Cardiac muscle cell (in vitro differentiated cells and primary cell): ENCODE measurements around the gene ICE2. TPM values are rescaled to one million over a fixed set of nuclear protein-coding genes. Genes with fewer than 3 reads are reported as not detected.
"Not testable (repeated sequence)": the region's sequence is repeated elsewhere in the genome, so short reads cannot be mapped to it uniquely, and the experiment has no call there.

Source experiments
- DNase-seq, 2 donors: peaks; one replicate each; pipeline versions ENCODE4 v3.0.0 to v3.0.0-alpha.2; 2010 to 2017; ENCODE audit warnings: low read depth in 1 of 2, low spot score in 1 of 2
- H3K27ac ChIP-seq: fragments of 200-600 bp; sonication (generic); 2 replicates; pipeline ENCODE4 v1.5.1; 2016
- H3K27me3 ChIP-seq: fragments of 200-600 bp; sonication (generic); 2 replicates; pipeline ENCODE4 v1.6.0; 2016; ENCODE audit warnings: control low read depth
- H3K36me3 ChIP-seq: fragments of 200-600 bp; sonication (generic); 2 replicates; pipeline ENCODE4 v1.5.1; 2016; ENCODE audit warnings: control low read depth
- H3K4me1 ChIP-seq: fragments of 200-600 bp; sonication (generic); 2 replicates; pipeline ENCODE4 v1.8.1; 2017; ENCODE audit warnings: low read depth, mild to moderate bottlenecking, mixed run types
- H3K4me3 ChIP-seq: fragments of 200-600 bp; sonication (generic); 2 replicates; pipeline ENCODE4 v1.5.1; 2016; ENCODE audit warnings: mild to moderate bottlenecking
- H3K9me3 ChIP-seq: fragments of 200-600 bp; sonication (generic); 2 replicates; pipeline ENCODE4 v1.5.1; 2017; ENCODE audit warnings: low read depth, mild to moderate bottlenecking, control low read depth
- polyA plus RNA-seq: library from polyadenylated mRNA; unstranded; fragments of >200 nt; fragmentation: Nextera tagmentation; extraction: Ambion mirVana; gene quantifications from 2 replicates; pipeline ENCODE4 v1.2.1, GENCODE V29; 2016
- total RNA-seq: library from RNA; depleted of rRNA; stranded (reverse); fragments of >200 nt; gene quantifications from 2 replicates; pipeline ENCODE4 v1.2.3, GENCODE V29; 2016
- TF ChIP-seq, protein P1 (sequence below): IDR thresholded peaks from 2 replicates; pipeline ENCODE4 v1.5.1; 2012; ENCODE audit warnings: low read depth, mild to moderate bottlenecking, low read length

The ICE2 gene
- total and polyA plus RNA-seq, 2 experiments from 2014 or later: 26.4 to 41.5 TPM

DNA sequence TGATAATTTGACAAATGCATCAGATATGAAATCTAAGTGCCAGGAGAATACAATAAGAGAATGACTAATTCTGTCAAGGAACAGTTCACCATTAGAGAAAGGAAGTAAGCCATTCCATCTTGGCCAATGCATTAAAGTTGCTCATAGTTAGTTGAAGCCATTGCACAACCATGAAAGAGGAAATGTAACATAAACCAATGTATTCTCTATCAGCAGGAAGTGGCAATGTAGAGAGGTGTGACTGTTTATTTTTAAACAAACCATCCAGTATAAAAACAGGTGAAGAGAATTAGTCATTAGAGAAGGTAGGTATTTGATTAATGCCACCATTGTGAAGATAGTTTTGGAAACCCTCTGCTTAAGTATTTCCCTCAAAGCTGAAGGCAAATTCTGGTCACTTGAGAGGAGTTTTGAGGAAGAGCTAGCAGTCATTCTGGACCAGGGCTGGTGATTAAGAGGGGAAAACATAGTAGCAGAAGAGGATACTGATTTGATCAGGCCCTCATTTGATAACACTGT, 70.4 kb downstream of the ICE2 start:
- Histone ChIP-seq H3K36me3 (no peaks in the 10 kb centered on the region), H3K27me3 (no peaks in the 10 kb centered on the region), H3K27ac (no peak overlapping the region), H3K4me3 (no peak overlapping the region), H3K9me3 (no peaks in the 10 kb centered on the region), H3K4me1 (peaks cover 14% of the 10 kb centered on the region)
- peak in 1 of 2 donors; percentile 80 for DNase-seq
- TF ChIP-seq, protein P1, sequence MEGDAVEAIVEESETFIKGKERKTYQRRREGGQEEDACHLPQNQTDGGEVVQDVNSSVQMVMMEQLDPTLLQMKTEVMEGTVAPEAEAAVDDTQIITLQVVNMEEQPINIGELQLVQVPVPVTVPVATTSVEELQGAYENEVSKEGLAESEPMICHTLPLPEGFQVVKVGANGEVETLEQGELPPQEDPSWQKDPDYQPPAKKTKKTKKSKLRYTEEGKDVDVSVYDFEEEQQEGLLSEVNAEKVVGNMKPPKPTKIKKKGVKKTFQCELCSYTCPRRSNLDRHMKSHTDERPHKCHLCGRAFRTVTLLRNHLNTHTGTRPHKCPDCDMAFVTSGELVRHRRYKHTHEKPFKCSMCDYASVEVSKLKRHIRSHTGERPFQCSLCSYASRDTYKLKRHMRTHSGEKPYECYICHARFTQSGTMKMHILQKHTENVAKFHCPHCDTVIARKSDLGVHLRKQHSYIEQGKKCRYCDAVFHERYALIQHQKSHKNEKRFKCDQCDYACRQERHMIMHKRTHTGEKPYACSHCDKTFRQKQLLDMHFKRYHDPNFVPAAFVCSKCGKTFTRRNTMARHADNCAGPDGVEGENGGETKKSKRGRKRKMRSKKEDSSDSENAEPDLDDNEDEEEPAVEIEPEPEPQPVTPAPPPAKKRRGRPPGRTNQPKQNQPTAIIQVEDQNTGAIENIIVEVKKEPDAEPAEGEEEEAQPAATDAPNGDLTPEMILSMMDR: no peak

DNA sequence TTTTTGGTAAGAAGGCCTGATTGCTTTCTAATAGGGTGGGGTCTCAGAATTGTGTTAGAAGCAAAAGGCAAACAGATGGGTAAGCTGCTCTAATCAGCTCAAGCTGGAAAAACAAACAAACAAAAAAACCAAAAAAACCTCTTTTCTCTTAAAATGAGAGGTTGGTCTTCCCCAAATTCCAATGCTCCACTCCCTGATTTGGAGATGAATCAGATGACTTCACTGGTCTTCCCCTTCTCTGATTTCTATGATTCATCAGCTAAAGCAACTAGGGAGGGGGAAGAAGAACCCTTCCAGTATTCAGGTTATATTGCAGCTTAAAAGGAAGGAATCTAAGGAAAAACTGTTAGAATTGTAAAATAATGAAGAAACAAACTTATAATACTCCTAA, 71.5 kb downstream of the ICE2 start:
- Histone ChIP-seq H3K36me3 (no peaks in the 10 kb centered on the region), H3K9me3 (no peaks in the 10 kb centered on the region), H3K4me3 (no peak overlapping the region), H3K4me1 (peaks cover 14% of the 10 kb centered on the region), H3K27ac (no peak overlapping the region), H3K27me3 (no peaks in the 10 kb centered on the region)
- DNase-seq: peak in 1 of 2 donors; percentile 67
- TF ChIP-seq, protein P1: no peak

DNA sequence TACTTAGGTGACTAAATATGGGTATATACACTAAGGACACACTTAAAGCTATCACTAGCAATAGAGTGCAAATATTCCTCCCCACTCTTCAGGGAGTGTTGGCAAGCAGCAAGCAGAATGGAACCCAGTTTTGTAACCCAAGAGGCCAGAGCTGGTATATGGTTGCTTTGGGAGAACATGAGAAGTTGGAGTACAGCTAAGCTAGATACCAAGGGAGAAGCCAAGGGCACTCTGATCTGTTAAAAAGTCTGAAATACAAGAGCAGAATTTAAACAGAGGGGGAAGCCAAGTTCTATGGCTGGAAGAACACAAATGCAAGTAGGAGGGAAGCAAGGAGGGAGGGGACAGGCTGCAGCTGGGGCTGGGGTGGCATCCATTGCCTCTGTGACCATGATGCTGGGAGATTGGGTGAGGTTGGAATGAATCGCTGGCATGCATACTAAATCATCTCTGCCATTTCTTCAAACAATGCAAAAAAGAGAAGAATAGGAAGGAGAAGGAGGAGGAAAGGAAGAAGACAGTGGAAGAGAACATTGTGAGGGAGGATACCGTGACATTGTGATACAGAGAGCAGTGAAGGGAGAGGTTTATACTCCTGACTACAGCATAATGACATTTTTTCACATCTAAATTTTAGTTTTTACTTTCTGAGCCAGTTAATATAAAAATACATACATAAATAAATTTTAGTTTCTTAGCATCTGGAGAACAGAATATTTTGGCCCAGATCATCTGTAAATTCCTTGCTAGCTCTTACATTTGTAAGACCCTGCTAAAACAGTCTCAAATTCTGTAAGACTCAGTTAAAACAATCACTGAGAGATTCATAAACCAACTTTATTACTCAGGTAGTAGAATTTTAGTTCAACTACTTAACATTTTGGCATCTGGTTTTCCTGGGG, 72.2 kb downstream of the ICE2 start:
- peak overlapping the region; percentile 31 for H3K27ac ChIP-seq
- H3K9me3 ChIP-seq: no peaks in the 10 kb centered on the region
- no peaks in the 10 kb centered on the region for H3K27me3 ChIP-seq
- no peak for DNase-seq
- no peaks in the 10 kb centered on the region for H3K36me3 ChIP-seq
- peaks cover 14% of the 10 kb centered on the region for H3K4me1 ChIP-seq
- TF ChIP-seq, protein P1: no peak
- H3K4me3 ChIP-seq: no peak overlapping the region

DNA sequence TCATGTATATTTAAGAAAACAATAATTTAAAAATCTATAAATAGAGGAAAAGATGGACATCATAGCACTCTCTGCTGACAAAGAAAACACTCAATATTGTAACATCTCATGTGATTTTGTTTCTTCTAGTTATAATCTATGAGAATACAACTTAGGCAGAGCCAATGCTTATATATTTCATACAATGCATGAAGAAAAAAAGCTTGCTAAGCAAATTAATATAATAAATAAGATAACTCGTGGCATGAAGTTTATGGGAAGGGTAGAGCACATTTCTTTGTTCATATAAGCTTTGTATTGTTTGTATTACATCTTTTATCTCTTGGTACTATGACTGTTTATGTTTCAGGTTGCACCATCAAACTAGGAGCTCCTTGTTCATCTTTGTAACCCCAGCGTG, 73.5 kb downstream of the ICE2 start:
- TF ChIP-seq, protein P1: no peak
- Histone ChIP-seq H3K27me3 (no peaks in the 10 kb centered on the region), H3K9me3 (no peaks in the 10 kb centered on the region), H3K36me3 (no peaks in the 10 kb centered on the region), H3K4me1 (peaks cover 14% of the 10 kb centered on the region), H3K4me3 (no peak overlapping the region), H3K27ac (no peak overlapping the region)
- no peak for DNase-seq

DNA sequence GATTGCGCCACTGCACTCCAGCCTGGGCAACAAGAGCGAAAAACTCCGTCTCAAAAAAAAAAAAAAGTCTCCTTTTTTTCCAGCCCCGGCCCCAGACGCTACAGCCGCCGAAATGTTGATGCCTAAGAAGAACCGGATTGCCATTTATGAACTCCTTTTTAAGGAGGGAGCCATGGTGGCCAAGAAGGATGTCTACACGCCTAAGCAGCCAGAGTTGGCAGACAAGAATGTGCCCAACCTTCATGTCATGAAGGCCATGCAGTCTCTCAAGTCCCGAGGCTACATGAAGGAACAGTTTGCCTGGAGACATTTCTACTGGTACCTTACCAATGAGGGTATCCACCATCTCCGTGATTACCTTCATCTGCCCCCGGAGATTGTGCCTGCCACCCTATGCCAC, 74.6 kb downstream of the ICE2 start:
- not testable (repeated sequence) for H3K27me3 ChIP-seq, H3K36me3 ChIP-seq
- peaks cover 14% of the 10 kb centered on the region for H3K4me1 ChIP-seq

DNA sequence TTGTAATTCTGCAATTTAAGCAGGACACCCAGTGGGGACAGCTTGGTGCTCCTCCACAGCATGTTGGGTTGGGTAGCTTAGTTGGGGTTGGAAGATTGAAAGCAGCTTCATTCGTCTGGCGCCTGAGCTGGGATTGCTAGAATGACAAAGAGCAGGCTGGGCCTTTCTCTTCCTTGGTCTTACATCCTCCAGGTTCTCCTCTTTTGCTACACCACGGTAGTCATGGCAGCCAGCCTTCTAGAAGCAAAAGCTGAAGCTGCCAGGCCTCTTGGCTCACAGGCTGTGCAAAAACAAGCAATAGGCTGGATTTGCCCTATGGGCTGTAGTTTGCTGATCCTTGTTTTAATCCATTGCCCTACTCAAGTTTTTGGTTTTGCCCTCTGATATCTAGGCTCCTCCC, 78.0 kb downstream of the ICE2 start:
- Histone ChIP-seq H3K36me3 (no peaks in the 10 kb centered on the region), H3K27ac (no peak overlapping the region), H3K9me3 (no peaks in the 10 kb centered on the region), H3K4me3 (no peak overlapping the region), H3K4me1 (peaks cover 9% of the 10 kb centered on the region), H3K27me3 (no peaks in the 10 kb centered on the region)
- TF ChIP-seq, protein P1: no peak
- no peak for DNase-seq

More for the DNA sequence above, 74.6 kb downstream of the ICE2 start:
- H3K9me3 ChIP-seq, H3K27ac ChIP-seq, H3K4me3 ChIP-seq, DNase-seq: not testable (repeated sequence)
